OCI-LY3 (cell line): ENCODE measurements around the gene FTCDNL1.
A peak's percentile ranks its signal among the peaks of the same experiment; 100 is the strongest.

Experiments used
- H2AFZ ChIP-seq: fragments of 200-600, 300-600 bp; shearing (Covaris generic); 2 replicates; pipeline ENCODE4 v1.6.0; 2014; ENCODE audit warnings: antibody characterized with exemption, low read depth, low read length
- H3K27ac ChIP-seq: fragments of 200-600, 300-600 bp; sonication (generic); 2 replicates; pipeline ENCODE4 v1.5.1; 2014; ENCODE audit warnings: mild to moderate bottlenecking, low read length, moderate library complexity, mixed read lengths
- H3K27me3 ChIP-seq: fragments of 200-600, 300-600 bp; sonication (generic); 2 replicates; pipeline ENCODE4 v1.6.1; 2014; ENCODE audit warnings: low read depth, low read length, mixed read lengths
- H3K36me3 ChIP-seq: fragments of 200-600, 300-600 bp; sonication (generic); replicated peaks from 2 replicates; pipeline ENCODE3; 2014; ENCODE audit warnings: low read depth, low read length, mixed read lengths
- H3K4me1 ChIP-seq: fragments of 300-600, 200-600 bp; sonication (generic); 2 replicates; pipeline ENCODE4 v1.6.1; 2014; ENCODE audit warnings: low read length, mixed read lengths
- H3K4me2 ChIP-seq: fragments of 200-600, 300-600 bp; sonication (generic); 2 replicates; pipeline ENCODE4 v1.6.1; 2014; ENCODE audit warnings: low read length, mixed read lengths
- H3K4me3 ChIP-seq: fragments of 300-600, 200-600 bp; sonication (generic); 2 replicates; pipeline ENCODE4 v1.5.1; 2014; ENCODE audit warnings: antibody characterized with exemption, mild to moderate bottlenecking, low read length, moderate library complexity
- H3K79me2 ChIP-seq: fragments of 300-600, 200-600 bp; shearing (Covaris generic); 2 replicates; pipeline ENCODE4 v1.6.1; 2014; ENCODE audit warnings: mild to moderate bottlenecking, low read length, mixed read lengths
- H3K9ac ChIP-seq: fragments of 300-600, 200-600 bp; shearing (Covaris generic); 2 replicates; pipeline ENCODE4 v1.6.0; 2014; ENCODE audit warnings: mild to moderate bottlenecking, low read length, moderate library complexity
- H3K9me3 ChIP-seq: fragments of 200-600, 300-600 bp; shearing (Covaris generic); 2 replicates; pipeline ENCODE4 v1.6.1; 2014; ENCODE audit warnings: low read length, mixed read lengths; ENCODE audit not compliant: insufficient read depth
- H4K20me1 ChIP-seq: fragments of 200-600, 300-600 bp; sonication (generic); 2 replicates; pipeline ENCODE4 v1.6.1; 2016; ENCODE audit warnings: low read length, mixed read lengths; ENCODE audit not compliant: insufficient read depth
- CTCF ChIP-seq: fragments of 200-600, 300-600 bp; sonication (generic); IDR thresholded peaks from 2 replicates; pipeline ENCODE4 v1.5.1; 2014; ENCODE audit warnings: antibody characterized with exemption, low read length, low read depth
- EZH2phosphoT487 ChIP-seq: fragments of 200-600 bp; shearing (Covaris generic); IDR thresholded peaks from 2 replicates; pipeline ENCODE4 v1.6.1; 2018; ENCODE audit warnings: antibody characterized with exemption, mixed run types, low read depth

FTCDNL1 gene

GRCh38 chr2:199850718-199851500, at the start of gene FTCDNL1:
Gene FTCDNL1 (minus strand): TSS chr2:199851192. CDS start chr2:199848962, 2,230 bp downstream.
- Histone ChIP-seq H3K27me3 (peaks cover 7% of the 10 kb centered on the region; the same call in 1 of the 2 replicates), H3K4me1 (peaks cover 11% of the 10 kb centered on the region), H3K36me3 (no peaks in the 10 kb centered on the region), H4K20me1 (no peaks in the 10 kb centered on the region), H3K79me2 (no peaks in the 10 kb centered on the region), H3K4me2 (peak within 1 kb of the TSS; percentile 97), H2AFZ (peak within 1 kb of the TSS; percentile 95), H3K9me3 (no peaks in the 10 kb centered on the region), H3K27ac (peak within 1 kb of the TSS; percentile 72), H3K4me3 (peak within 1 kb of the TSS; percentile 98), H3K9ac (peak within 1 kb of the TSS; percentile 93)
- TF ChIP-seq CTCF (peak; percentile 74), EZH2phosphoT487 (no peak)

- no peak overlapping the region for H3K9ac ChIP-seq
- no peaks in the 10 kb centered on the region for H4K20me1 ChIP-seq
Observed at GRCh38 chr2:199896617-199897016, 45.6 kb upstream of the FTCDNL1 start.

GRCh38 chr2:199895406-199895805, 44.4 kb upstream of the FTCDNL1 start:
- Histone ChIP-seq H3K36me3 (no peaks in the 10 kb centered on the region), H3K27me3 (no peaks in the 10 kb centered on the region), H3K4me3 (no peak overlapping the region), H3K9me3 (no peaks in the 10 kb centered on the region), H3K27ac (no peak overlapping the region), H2AFZ (no peak overlapping the region), H4K20me1 (no peaks in the 10 kb centered on the region), H3K4me1 (no peaks in the 10 kb centered on the region), H3K79me2 (no peaks in the 10 kb centered on the region), H3K9ac (no peak overlapping the region), H3K4me2 (no peak overlapping the region)
- TF ChIP-seq EZH2phosphoT487 (no peak), CTCF (no peak)

More at GRCh38 chr2:199896617-199897016, 45.6 kb upstream of the FTCDNL1 start:
- Histone ChIP-seq H2AFZ (no peak overlapping the region), H3K79me2 (no peaks in the 10 kb centered on the region), H3K9me3 (no peaks in the 10 kb centered on the region), H3K36me3 (no peaks in the 10 kb centered on the region), H3K4me3 (no peak overlapping the region), H3K27ac (no peak overlapping the region), H3K27me3 (no peaks in the 10 kb centered on the region), H3K4me2 (no peak overlapping the region), H3K4me1 (no peaks in the 10 kb centered on the region)
- TF ChIP-seq CTCF (no peak), EZH2phosphoT487 (no peak)

- no peaks in the 10 kb centered on the region for H3K4me1 ChIP-seq
- no peak overlapping the region for H3K4me3 ChIP-seq
- H3K36me3 ChIP-seq: no peaks in the 10 kb centered on the region
- no peak for TF ChIP-seq EZH2phosphoT487
- TF ChIP-seq CTCF: no peak
- no peaks in the 10 kb centered on the region for H3K79me2 ChIP-seq
- no peak overlapping the region for H3K4me2 ChIP-seq
- H3K27ac ChIP-seq: no peak overlapping the region
- no peaks in the 10 kb centered on the region for H4K20me1 ChIP-seq
- peaks cover 9% of the 10 kb centered on the region for H3K9me3 ChIP-seq
- H3K27me3 ChIP-seq: no peaks in the 10 kb centered on the region
- H2AFZ ChIP-seq: no peak overlapping the region
- no peak overlapping the region for H3K9ac ChIP-seq
Observed at GRCh38 chr2:199883474-199884212, 32.7 kb upstream of the FTCDNL1 start.
